ENCODE data around the gene ZNF324B. TPM values are rescaled to one million over a fixed set of nuclear protein-coding genes. Genes with fewer than 3 reads are reported as not detected.
"Not testable (repeated sequence)": the region's sequence is repeated elsewhere in the genome, so short reads cannot be mapped to it uniquely, and the experiment has no call there.

ZNF324B gene
- total RNA-seq, 1 experiment from 2014 or later: 7.8 TPM

DNA sequence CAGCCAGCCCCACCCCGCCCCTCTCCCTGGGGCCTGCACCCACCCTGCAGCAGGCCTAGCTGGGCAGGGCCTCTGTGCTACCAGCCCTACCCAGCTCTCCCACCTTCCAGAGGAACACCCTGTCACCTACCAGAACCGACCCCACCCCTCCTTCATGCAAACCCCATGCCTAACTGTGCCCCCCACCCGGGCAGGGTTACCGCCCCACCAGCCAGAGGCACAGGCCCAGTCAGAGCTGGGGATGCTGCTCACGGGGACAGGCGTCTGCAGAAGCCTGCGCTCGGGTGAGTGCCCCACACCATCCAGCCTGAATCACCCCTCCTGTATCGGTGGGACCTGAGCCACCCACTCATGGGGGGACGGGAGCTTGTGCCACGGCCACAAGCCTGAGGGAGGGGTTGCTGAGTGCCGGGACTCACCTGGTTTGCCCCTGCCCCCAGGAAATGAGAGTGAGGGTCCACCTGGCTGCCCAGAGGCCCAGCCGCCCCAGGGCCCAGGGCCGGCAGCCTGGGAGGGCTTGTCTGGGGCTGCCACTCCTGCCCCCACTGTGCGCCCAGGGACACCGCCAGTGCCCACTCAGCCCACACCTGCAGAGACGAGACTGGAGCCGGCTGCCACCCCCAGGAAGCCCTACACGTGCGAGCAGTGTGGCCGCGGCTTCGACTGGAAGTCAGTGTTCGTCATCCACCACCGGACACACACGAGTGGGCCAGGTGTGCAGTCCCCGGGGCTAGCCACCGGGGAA lies 28.5 kb downstream of the ZNF324B start:
- no peak for DNase-seq (ENCODE audit: low read depth)

DNA sequence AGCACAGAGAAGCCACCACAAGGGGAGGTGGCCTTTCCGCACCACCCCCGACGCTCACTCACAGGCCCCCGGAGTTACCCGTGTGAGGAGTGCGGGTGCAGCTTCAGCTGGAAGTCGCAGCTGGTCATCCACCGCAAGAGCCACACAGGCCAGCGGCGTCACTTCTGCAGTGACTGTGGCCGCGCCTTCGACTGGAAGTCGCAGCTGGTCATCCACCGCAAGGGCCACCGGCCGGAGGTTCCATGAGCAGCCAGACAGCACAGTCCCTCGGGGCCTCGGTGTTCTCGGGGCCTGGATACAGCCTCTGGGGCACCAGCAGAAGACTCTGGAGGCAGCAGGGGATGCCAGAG lies 29.0 kb downstream of the ZNF324B start:
- DNase-seq (ENCODE audit: low read depth): no peak

DNA sequence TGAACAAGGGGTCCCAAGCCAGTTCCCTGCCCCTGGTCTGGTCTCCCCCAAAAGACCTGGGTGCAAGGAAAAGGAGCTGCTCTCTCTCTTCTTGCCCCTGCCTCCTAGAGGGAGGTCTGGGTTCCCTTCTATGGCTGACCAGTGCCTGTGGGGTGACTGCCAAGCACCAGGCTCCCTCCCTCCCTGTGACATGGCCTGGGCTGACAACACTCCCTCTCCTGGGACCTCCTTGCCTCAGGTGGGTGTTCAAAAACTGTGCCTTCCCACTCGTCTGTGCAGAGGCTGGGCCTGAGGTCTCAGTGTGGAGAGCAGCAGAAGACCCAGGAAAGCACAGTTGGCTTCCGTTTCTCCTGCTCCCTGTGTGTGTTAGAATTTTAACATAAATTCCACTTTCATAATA lies 29.4 kb downstream of the ZNF324B start:
- DNase-seq (ENCODE audit: low read depth): no peak

DNA sequence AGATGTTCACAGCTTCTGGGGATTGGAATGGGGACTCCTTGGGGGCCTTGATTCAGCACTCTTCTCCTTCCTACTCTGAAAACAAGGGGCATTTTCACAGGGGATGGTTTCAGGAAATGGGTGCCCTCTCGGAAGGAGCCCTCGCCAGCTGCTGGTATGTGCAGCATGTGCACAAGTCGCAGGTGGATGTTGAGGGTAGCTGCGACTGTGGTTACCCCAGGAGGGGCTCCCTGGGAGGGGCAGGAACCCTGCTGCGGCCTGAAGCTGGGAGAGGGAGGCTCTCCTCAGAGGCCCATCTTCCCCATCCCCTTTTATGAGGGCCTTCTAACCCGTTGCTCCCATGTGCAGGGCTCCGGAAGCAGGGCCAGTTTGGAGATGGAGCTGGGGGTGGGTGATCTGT lies 30.9 kb downstream of the ZNF324B start:
- no peak for DNase-seq (ENCODE audit: low read depth)

DNA sequence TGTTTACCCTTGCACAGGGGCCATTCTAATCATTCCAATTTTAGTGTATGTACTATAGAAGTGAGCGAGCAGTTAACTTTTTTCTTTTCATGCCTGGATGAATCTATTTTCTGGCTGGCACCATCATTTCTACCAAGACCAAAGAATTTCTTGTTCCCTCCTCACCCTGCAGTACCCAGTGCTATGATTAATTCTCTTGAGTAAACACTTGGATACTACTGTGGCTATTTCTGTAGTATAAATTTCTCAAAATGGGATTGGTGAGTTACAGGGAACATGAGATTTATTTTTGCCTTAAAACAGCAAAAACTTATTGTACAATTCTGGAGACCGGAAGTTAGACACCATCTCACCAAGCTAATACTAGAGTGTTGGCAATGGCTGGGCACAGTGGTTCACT lies 32.4 kb downstream of the ZNF324B start:
- no peak for DNase-seq (ENCODE audit: low read depth)

DNA sequence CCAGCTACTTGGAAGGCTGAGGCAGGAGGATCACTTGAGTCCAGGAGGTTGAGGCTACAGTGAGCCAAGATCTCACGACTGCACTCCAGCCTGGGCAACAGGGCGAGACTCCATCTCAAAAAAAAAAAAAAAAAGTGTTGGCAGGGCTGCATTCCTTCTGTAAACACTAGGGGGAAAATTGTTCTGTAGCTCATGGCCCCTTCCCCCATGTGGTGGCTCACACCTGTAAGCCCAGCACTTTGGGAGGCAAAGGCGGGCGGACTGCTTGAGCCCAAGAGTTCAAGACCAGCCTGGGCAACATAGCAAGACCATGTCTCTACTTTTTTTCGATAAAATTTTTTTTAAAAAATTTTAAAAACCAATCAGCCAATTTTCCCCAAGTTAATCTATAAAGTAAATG lies 32.9 kb downstream of the ZNF324B start:
- not testable (repeated sequence) for DNase-seq (ENCODE audit: low read depth)

DNA sequence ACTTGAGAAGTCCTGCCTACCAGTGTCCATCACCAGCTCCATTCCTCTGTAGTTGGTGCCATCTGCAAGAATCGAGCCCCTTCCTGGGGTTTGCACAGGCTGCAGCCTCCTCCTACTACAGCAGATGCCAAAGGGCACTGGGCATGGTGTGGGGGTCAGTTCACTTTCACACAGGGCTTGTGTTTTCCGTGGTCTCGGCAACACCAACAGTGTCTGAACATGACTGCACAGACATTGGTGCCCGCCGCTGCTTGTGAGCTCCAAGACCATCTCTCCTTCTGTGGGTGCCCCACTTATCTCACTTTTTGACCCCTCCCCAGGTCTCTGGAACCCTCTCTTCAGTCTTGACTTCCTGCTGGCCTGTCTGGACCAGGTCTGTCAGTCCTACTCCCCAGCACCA lies 40.0 kb downstream of the ZNF324B start:
- no peak for DNase-seq (ENCODE audit: low read depth)

DNA sequence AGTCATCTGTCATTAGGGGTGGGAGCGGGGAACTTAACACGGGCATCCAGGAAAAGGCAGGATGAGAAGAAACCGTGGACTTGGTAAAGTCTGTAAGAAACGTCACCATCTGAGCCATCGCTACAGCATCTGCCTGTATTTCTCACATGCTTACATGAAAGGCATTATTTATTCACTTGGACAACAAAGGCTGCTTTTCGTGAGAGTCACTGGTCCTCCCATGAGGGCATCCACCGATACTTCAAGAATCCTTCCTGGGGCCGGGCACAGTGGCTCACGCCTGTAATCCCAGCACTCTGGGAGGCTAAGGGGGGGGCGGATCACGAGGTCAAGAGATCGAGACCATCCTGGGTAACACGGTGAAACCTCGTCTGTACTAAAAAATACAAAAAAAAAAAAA lies 40.8 kb downstream of the ZNF324B start:
- no peak for DNase-seq (ENCODE audit: low read depth)

DNA sequence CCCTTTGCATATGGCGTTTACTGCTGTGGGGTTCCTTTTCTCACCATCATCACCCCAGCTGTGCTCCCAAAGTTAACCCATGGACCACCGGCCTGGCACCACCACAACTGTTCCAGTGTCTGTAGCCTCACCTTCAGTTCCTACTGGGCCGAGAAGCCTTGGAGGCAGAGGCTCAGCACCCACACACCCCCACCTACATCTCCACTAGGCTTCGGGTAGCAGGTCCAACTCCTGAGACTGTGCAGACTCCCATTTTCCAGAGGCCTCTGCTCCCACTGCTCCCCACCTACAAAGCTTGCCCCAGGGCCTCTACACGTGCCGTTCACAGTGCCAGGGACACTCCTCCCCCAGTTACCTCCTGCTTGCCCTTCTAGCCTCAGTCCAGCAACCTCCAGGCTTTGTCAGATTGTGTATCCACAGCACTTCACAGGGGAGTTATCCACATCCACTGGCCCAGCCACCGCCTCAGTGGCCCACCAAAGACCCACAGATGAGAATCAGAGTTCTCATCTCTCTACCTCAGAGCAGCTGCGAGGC lies 46.3 kb downstream of the ZNF324B start:
- no peak for DNase-seq (ENCODE audit: low read depth)

DNA sequence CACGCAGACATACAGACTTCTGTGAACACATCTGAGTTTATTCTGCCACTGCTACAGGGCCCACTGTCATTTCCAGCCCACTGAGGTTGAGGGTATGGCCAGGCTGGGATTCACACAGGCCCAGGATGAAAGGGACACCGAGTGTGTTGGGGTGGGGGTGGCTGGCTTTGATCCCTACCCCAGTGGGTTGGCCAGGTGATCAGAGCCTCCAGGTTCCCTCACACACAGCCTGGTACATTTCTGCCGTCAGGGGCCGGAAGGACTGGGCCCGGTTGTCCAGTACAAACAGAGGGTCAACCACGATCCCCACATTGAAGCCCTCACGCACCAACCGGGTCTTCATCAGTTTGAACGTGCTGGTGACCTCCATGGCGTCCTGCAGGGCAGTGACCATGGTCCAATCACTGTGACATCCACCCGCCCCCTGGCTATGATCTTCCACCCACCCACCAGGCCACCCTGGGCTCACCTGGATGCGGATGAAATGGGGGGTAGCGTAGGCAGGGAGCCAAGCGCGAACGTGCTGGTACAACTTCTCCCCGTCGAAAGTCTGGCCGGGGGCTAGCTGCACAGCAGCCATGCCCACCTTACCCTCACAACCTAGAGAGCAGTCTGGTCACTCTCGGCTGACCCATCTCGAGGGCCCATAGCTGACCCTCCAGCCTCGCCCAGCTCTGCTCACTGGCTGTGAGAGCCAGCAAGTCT lies 47.0 kb downstream of the ZNF324B start:
- no peak for DNase-seq (ENCODE audit: low read depth)

DNA sequence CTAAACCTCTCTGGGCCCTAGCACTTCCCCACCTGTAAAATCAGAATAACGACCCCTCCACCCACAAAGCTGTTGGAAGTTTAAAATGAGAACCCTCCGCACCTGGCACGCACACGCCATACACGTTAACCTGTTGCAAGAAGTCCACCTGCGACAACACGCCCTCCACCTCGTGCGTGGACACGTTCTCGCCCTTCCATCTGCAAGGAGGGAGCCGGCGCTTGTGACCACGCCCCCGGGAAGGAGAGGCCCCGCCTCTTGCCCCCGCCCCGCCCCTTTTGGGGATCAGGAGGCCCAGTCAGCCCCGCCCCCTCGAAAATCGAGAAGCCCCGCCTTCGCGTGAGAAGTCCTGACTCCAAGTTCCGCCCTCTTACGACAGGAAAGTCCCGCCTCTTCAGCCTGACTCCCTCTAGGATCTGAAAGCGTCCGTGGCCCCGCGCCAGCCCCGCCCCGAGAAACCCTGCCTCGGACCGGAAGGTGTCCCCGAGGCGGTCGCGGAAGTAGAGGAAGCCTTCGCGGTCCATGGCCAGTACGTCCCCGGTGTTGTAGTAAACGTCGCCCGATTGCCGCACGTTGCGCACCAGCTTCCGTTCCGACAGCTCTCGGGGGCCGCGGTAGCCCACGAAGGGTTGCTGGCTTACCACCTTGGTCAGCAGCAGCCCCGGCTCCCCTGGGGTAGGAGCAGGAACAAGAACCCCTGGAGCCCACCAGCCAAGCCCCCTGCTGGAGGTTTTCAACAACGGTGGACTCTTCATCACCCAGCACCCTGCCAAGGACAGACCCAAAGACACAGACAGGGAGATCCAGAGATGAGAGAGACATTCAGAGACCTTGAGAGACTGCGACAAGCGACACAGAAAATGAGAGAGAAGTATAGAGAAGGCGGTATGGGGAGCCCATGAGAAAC lies 47.9 kb downstream of the ZNF324B start:
- peak; percentile 98 for DNase-seq (ENCODE audit: low read depth)

DNA sequence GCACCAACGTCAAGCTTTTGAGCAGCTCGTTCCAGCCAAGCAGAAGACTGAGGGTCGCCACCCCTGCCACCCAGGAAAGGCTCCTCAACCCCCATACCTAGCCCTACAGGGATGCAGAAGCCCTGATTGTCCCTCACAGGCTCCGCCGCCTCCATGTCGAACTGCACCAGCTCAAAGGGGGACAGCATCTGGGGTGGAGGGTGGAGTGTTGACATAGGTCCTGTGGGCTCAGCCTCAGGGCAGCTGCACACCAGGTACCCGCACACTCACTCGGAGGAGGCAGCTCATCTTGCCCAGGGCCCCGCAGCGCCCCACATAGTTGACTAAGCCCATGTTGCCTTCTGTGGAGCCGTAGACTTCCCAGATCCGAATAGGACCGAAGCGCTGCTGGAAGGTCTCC lies 48.8 kb downstream of the ZNF324B start:
- no peak for DNase-seq (ENCODE audit: low read depth)

Other genes with a start within 250 kb of the ZNF324B start
- gene ZNF544, start 222.7 kb upstream of the ZNF324B start, total RNA-seq (2014; rRNA removed): 43.8 and 49.2 TPM in 2 replicates
- gene ZNF8, start 172.7 kb upstream of the ZNF324B start, total RNA-seq (2014; rRNA removed): 4.5 and 6.2 TPM in 2 replicates
- gene ERVK3-1, start 146.2 kb upstream of the ZNF324B start, total RNA-seq (2014; rRNA removed): 52.8 and 59.9 TPM in 2 replicates
- 2.6 and 3.5 TPM in 2 replicates for gene ZSCAN22, start 124.6 kb upstream of the ZNF324B start, total RNA-seq (2014; rRNA removed)
- gene A1BG, start 98.1 kb upstream of the ZNF324B start, total RNA-seq (2014; rRNA removed): 27.7 and 62.6 TPM in 2 replicates
- 1.1 TPM in 2 replicates for gene ZNF497, start 88.9 kb upstream of the ZNF324B start, total RNA-seq (2014; rRNA removed)
- 4.6 and 6.0 TPM in 2 replicates for gene ZNF837, start 70.6 kb upstream of the ZNF324B start, total RNA-seq (2014; rRNA removed)
- gene RPS5, start 64.4 kb upstream of the ZNF324B start, total RNA-seq (2014; rRNA removed): 1,719 and 2,296 TPM in 2 replicates
- 0.29 TPM in 1 of 2 replicates, not detected in the other for gene RNF225, start 56.0 kb upstream of the ZNF324B start, total RNA-seq (2014; rRNA removed)
- gene ZNF584, start 43.0 kb upstream of the ZNF324B start, total RNA-seq (2014; rRNA removed): 16.5 and 18.8 TPM in 2 replicates
- 5.3 and 5.7 TPM in 2 replicates for gene ZNF132, start 11.5 kb upstream of the ZNF324B start, total RNA-seq (2014; rRNA removed)
- 14.9 and 15.5 TPM in 2 replicates for gene ZNF324, start 15.5 kb downstream of the ZNF324B start, total RNA-seq (2014; rRNA removed)
- gene ZNF446, start 24.7 kb downstream of the ZNF324B start, total RNA-seq (2014; rRNA removed): 17.1 and 19.6 TPM in 2 replicates
- gene SLC27A5, start 60.4 kb downstream of the ZNF324B start, total RNA-seq (2014; rRNA removed): 2.7 and 9.9 TPM in 2 replicates
- gene ZBTB45, start 68.2 kb downstream of the ZNF324B start, total RNA-seq (2014; rRNA removed): 9.2 and 10.1 TPM in 2 replicates
- gene TRIM28, start 92.4 kb downstream of the ZNF324B start, total RNA-seq (2014; rRNA removed): 413 and 418 TPM in 2 replicates
- gene CHMP2A, start 103.5 kb downstream of the ZNF324B start, total RNA-seq (2014; rRNA removed): 84.8 and 125 TPM in 2 replicates
- gene UBE2M, start 107.0 kb downstream of the ZNF324B start, total RNA-seq (2014; rRNA removed): 66.9 and 73.9 TPM in 2 replicates
- gene MZF1, start 121.7 kb downstream of the ZNF324B start, total RNA-seq (2014; rRNA removed): 13.1 and 16.5 TPM in 2 replicates